MM.1S (cell line): Measurements from ENCODE around the gene DBNDD2.

Experiments used
- EZH2 ChIP-seq: fragments of 300-600 bp; sonication (generic); optimal IDR thresholded peaks from 2 replicates; pipeline ENCODE3; 2017; ENCODE audit warnings: low read depth, mild to moderate bottlenecking, antibody characterized with exemption, low read length, mixed read lengths
- EZH2phosphoT487 ChIP-seq: fragments of 300-600 bp; sonication (generic); IDR thresholded peaks from 2 replicates; pipeline ENCODE4 v1.6.1; 2018; ENCODE audit warnings: antibody characterized with exemption, low read length
- TF ChIP-seq, protein P1 (sequence below): fragments of 300-600 bp; sonication (generic); IDR thresholded peaks from 2 replicates; pipeline ENCODE4 v1.5.1; 2016; ENCODE audit warnings: antibody characterized with exemption, low read length, mixed read lengths

- TF ChIP-seq EZH2phosphoT487 (no peak), EZH2 (no peak)
- TF ChIP-seq, protein P1, sequence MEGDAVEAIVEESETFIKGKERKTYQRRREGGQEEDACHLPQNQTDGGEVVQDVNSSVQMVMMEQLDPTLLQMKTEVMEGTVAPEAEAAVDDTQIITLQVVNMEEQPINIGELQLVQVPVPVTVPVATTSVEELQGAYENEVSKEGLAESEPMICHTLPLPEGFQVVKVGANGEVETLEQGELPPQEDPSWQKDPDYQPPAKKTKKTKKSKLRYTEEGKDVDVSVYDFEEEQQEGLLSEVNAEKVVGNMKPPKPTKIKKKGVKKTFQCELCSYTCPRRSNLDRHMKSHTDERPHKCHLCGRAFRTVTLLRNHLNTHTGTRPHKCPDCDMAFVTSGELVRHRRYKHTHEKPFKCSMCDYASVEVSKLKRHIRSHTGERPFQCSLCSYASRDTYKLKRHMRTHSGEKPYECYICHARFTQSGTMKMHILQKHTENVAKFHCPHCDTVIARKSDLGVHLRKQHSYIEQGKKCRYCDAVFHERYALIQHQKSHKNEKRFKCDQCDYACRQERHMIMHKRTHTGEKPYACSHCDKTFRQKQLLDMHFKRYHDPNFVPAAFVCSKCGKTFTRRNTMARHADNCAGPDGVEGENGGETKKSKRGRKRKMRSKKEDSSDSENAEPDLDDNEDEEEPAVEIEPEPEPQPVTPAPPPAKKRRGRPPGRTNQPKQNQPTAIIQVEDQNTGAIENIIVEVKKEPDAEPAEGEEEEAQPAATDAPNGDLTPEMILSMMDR: no peak
Measured at GRCh38 chr20:45374966-45375365, 33.1 kb upstream of the DBNDD2 start.
